CD4-positive, alpha-beta T cell treated with Interleukin-17A for 1 hour (primary cell): ENCODE results near the gene TEX55.
"Not testable (repeated sequence)": the region's sequence is repeated elsewhere in the genome, so short reads cannot be mapped to it uniquely, and the experiment has no call there.

ENCODE experiments used
- DNase-seq: peaks from one replicate; pipeline ENCODE4 v3.0.0-alpha.2; 2020

TEX55 gene

DNA sequence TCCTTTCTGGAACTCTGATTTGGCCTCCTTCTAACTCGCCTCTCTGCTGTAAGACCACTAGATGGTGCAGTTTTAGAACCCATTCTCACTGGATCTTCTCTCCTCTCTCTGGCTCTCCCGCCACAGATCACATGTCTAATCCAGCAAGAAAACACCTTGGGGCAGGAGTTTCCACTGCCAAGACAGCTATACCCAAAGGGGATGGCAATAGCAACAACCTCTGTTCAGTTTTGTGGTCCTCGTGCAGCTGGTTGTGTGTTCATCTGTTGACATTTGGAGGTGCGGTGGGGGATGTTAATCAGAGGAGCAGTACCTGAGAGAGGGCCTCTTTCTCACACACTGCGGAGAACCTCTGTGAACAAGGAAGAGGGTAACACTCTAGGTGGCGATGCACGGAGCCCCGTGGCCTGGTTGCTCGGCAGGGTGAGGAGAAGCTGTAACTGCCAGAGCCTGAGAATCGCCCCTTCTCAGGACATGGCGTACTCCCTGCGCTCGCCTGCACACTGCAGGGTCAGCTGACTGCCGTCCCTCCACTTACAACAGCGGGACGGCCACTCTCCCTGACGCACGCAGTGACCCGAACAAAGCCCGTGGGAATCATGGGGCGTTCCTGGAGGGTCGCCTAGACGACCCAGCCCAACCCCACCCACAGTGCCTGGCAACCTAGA is at the start of gene TEX55:
Gene TEX55, plus strand, starts transcription at position 666 of the 668 bp plus-strand sequence. CDS start 25 bp downstream, outside the sequence.
- DNase-seq = peak; percentile 22

DNA sequence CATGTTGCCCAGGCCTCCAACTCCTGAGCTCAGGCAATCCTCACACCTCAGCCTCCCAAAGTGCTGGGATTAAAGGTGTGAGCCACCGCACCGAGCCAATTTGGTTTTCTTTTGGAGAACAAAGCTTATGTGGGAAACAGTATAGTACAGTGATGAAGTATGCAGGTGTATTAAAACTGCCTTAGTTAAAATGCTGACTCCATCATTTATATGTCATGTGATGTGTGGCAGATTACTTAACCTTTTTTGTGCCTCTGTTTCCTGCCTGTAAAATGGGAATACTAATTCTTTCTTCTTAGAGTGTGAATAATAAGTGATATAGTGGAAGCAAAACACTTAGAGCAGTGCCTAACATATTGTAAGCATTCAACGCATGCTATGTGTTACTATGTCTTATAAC is 48.0 kb upstream of the TEX55 start:
- DNase-seq = no peak

DNA sequence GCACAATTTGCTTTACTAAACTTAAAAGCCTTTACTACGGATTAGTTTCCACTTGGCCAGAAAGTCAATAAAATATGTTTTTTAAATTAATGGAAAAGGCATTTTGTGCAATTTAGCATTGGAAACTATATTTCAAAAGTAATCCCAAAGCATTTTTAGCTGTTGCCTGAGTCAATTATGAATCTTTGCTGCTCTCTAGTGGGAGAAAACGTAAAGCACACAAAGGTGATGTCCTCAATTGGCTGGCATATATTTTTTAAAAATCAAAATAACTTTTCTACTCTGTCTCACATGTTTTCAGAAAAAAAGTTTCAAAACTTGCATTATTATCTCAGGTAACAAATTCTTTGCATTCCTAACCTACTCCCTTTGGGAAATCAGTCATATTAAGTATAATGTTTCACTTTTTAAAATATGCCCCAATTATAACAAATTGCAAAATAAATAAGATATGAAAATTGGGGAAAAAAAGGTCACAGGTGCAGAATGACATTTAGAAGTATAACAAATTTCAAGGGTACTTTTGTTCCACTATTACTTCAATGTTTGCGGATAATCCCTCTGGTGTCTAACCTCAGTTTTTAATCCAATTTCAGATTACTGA is 47.2 kb upstream of the TEX55 start:
- peak; percentile 62 for DNase-seq

DNA sequence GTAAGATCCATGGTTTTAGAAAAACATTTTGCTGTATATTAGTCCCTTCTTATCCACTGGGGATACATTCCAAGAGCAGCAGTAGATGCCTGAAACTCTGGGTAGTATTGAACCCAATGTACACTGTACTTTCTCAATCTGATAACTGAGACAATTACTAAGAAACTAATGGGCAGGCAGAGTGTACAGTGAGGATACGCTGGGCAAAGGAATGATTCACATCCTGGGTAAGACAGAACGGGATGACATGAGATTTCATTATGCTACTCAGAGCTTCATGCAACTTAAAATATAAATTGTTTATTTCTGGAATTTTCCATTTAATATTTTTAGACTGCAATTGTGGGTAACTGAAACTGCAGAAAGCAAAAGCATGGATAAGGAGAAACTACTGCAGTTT is 46.2 kb upstream of the TEX55 start:
- DNase-seq = no peak

DNA sequence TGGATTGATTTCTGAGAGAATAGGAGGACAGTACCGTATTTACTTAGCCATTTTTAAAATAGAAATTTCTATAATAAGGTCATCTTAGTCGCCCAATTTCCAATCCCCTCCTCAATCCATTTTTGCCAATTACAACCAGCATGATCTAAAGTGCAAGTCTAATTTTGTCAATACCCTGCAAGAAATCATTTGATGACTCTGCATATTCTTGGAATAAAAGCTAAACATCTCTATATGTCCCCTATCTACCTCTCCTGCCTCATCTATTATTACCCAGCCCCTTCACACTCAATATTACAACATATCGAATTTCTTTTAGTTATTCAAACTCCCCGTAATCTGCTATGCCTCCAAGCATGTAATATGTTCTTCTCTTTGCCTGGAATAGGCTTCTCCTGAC is 41.9 kb upstream of the TEX55 start:
- no peak for DNase-seq

DNA sequence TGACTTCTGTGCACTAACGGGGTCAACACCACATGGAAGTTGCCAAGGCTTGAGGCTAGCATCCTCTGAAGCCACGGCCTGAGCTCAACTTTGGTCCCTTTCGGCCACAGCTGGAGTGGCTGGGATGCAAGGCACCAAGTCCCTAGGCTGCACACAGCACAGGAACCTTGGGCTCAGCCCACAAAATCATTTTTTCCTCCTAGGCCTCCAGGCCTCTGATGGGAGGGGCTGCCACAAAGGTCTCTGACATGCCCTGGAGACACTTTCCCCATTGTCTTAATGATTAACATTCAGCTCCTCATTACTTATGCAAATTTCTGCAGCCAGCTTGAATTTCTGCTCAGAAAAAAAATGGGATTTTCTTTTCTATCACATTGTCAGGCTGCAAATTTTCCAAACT is 27.6 kb upstream of the TEX55 start:
- DNase-seq = not testable (repeated sequence)

DNA sequence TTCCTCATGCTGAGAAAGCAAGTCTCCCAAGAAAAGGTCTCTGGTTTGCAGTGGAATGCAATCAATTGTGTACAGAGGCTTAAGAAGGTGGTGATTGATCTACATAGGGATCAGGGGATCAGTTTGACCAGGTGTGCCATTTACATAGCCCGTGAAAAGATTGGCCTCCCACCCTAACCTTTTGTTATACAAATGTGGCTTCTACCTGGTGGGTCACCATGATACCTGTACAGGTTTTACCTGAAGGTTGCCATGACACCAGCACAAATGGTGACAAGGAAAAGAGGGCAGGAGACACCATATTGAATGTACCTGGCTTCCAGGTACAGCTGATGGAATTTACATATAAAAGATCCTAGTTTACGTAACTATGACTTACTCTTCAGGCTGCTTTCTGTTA is 25.5 kb upstream of the TEX55 start:
- no peak for DNase-seq

DNA sequence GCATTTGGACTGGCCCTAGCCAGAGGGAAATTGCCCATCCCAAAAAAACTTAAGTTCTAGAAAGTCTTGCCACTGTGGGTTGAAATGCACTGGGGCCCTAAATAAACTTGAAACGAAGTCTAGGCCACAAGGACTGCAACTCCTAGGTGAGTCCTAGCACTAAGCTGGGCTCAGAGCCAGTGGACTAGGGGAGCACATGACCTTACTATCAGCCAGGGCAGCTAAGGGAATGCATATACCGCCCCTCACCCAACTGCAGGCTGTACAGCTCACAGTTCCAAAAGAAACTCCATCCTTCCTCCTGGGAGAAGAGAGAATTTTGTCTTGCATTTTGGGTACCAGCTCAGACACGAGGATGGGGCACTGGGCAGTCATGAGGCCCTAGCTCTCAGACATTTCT is 23.6 kb upstream of the TEX55 start:
- no peak for DNase-seq

DNA sequence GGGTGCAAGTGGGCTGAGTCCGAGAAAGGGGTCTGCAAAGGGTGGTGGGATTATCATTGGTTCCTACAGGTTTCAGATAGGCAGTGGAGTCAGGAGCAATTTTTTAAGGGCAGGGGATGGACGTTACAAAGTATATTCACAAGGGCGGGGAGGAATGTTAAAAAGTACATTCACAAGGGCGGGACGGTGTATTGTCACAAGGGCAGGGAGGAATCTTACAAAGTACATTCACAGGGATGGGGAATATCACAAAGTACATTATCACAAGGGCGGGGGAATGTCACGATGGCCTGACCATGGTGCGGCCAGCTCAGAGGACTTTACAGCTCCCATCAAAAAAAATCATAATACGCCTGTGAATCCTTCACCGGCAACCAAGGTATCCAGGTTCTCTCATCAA is 20.6 kb upstream of the TEX55 start:
- DNase-seq = no peak

DNA sequence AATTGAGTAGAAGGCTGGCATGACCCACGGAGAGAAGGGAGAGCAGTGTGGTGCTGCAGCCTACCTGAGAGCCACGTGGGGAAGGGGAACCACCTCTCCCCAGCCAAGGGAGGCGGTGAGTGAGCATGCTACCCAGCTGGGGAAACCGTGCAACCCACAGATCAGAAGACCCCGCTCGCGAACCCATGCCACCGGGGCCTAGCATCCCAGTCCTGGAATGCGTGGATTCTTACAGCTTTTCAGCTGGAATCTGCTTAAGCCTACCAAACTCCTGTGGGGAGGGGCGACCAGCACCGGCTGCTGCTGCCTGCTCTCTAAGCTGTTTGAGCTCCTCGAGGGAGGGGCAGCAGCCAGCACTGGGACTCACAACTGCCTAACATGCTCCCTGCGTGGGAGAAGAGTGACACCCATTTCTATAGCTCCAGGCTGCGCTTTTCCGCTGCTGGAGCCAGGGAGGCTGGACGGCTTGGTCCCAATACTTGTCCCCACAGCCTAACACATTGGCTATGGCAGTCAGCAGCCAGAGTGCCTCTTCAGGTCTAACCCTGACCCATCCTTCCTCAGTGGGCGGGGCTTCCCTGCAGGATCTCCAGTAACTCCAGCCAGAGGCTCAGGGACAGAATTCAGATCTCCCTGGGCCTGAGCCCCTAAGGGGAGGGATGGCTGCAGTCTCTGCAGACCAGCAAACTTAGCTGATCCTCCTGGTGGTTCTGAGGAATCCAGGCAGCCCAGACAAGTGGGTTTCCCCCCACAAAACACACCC is 20.0 kb upstream of the TEX55 start:
- no peak for DNase-seq

DNA sequence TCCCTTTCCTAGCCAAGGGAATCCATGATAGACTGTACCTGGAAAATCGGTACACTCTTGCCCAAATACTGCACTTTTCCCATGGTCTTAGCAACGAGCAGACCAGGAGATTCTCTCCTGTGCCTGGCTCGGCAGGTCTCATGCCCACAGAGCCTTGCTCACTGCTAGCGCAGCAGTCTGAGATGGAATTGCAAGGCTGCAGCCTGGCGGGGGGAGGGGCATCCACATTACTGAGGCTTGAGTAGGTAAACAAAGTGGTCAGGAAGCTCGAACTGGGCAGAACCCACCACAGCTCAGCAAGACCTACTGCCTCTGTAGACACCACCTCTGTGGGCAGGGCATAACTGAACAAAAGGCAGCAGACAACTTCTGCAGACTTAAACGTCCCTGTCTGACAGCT is 15.7 kb upstream of the TEX55 start:
- not testable (repeated sequence) for DNase-seq

DNA sequence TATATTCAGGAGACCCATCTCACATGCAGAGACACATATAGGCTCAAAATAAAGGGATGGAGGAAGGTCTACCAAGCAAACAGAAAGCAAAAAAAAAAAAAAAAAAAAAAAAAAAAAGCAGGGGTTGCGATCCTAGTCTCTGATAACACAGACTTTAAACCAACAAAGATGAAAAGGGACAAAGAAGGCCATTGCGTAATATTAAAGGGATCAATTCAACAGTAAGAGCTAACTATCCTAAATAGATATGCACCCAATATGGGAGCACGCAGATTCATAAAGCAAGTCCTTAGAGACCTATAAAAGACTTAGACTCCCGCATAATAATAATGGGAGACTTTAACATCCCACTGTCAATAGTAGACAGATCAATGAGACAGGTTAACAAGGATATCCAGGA is 13.7 kb upstream of the TEX55 start:
- DNase-seq = not testable (repeated sequence)

DNA sequence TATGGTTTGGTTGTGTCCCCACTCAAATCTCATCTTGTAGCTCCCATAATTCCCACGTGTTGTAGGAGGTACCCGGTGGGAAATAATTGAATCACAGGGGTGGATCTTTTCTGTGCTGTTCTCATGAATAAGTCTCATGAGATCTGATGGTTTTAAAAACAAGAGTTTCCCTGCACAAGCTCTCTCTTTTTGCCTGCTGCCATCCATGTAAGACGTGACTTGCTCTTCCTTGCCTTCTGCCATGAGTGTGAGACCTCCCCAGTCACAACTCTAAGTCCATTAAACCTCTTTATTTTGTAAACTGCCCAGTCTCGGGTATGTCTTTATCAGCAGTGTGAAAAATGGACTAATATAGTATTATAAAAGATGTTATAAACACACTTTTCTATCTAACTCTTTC is 6.6 kb upstream of the TEX55 start:
- DNase-seq = not testable (repeated sequence)

DNA sequence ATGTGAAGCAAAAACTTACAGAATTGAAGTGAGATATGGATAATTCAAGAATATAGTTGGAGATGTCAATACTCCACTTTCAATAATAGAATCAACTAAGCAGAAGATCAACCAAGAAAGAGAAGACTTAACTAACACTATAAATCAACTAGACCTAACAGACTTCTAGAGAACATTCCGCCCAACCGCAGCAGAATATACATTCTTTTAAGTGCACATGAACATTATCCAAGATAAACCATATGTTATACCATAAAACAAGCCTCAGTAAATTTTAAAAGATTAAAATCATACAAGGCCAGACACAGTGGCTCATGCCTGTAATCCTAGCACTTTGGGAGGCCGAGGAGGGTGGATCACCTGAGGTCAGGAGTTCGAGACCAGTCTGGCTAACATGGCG is 5.5 kb upstream of the TEX55 start:
- DNase-seq = no peak

DNA sequence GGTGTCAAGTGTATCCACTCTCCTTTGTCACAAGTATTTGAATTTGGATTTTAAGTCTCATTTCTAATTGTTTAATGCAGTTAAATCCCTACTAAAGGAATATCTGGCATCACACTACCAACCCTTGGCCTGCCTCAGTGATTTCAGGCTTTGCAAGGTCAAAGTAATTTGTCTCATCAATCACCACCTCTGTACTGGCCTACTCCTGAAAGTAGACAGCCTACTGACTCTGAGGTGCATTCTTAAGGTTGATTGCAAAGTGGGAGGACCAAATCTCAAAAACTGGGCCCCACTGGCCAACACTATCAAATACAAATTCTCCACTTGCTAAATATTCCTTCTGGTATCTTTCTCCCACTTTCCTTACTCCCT is 851 bp upstream of the TEX55 start:
- no peak for DNase-seq

DNA sequence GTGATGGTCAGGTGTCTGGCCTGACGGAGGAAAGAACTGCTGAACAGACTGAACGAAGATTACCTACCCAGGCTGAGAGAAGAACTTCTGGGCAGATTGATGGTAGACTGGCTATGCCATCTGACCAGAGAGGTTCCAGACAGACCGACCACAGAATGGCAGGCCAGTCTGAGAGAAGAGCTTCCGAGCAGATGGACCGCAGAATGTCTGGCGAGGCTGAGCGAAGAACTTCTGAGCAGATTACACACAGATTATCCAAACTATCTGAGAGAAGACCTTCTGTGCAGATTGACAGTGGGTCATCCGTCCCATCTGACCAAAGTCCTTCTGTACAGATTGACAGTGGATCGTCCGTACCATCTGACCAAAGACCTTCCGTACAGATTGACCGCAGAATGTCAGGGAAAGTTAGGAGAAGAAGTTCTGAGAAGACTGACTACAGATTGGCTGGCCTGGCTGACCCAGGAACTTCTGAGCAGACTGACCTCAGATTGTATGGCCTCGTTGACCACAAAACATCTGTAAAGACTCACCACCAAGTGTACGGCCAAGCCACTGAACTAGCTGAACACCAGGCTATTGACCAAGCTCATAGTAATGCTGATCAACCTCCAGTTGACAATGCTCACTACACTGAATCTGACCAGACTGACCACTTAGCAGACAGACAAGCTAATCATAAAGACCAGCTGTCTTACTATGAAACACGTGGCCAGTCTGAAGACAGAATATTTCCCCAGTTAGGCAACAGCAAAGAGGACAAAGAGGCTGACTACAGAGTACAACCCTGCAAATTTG is 812 bp downstream of the TEX55 start:
- no peak for DNase-seq

DNA sequence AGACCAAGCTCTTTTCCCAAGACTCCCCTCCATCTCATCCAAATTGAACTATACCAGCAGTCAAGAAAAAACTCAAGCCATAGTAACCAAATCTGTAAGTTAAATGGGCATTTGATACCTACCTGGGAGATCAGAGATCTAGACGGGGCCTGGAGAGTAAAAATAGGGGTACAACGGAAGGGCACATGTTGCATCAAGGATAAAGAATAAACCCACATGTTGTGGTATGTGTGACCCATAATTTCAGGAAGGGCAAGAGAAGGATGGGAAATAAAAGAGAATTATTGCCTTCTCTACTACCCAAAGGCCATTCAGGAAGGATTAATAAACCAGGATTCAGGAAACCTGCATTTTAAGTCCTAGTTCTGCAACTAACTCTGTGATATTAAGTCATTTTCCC is 1.5 kb downstream of the TEX55 start:
- no peak for DNase-seq

DNA sequence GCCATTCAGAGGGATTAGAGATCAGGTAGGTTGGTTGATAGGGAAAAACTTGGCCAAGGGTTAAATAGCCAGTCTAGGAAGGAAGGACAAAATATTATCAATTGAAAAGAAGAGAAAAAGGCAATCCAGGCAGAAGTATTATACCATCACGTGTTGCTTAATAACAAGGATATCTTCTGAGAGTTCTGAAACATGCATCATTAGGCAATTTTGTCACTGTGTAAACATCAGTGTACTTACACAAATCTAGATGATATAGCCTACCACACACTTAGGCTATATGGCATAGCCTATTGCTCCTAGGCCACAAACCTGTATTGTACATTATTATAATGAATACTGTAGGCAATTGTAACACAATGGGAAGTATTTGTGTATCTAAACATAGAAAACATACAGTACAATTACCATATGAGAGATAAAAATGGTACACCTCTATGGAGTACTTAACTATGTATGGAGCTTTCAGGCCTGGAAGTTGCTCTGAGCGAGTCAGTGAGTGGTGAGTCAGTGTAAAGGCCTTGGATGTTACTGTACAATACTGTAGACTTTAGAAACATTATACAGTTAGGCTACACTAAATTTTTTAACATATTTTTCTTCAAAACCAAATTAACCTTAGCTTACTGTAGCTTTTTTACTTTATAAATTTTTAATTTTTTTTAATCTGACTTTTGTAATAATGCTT is 2.7 kb downstream of the TEX55 start:
- DNase-seq = no peak

DNA sequence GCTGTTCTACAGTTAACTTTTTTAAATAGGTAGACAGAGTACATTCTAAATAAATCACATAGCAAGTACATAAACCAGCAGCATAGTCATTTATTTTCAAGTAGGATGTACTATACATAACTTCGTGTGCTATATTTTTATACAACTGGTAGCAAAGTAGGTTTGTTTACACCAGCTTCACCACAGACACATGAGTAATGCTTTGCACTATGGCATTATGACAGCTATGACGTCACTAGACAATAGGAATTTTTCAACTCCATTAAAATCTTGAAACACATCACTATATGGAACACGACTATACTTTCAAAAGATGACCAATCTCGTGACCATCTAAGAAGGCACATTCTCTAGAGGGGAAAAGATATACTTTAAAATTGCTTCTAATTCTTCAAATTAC is 3.5 kb downstream of the TEX55 start:
- DNase-seq = no peak

DNA sequence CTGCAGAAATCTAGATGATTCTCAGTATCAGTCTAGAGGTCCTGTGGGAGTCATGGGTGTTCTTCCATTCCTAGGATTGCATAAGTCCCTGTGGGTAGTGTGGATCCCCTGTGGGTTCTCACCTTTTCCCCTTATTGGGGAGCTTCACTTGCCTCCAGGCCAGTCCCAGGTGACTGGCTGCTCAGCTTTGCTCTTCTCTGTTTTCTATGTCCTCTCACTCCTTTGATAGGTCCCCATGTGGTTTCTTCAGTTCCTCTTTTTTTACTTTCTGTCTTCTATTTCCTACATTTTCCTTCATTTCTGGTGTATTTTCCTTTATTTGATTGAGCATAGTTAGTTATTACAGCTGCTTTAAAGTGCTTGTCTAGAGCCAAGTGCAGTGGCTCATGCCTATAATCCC is 10.9 kb downstream of the TEX55 start:
- DNase-seq = no peak

DNA sequence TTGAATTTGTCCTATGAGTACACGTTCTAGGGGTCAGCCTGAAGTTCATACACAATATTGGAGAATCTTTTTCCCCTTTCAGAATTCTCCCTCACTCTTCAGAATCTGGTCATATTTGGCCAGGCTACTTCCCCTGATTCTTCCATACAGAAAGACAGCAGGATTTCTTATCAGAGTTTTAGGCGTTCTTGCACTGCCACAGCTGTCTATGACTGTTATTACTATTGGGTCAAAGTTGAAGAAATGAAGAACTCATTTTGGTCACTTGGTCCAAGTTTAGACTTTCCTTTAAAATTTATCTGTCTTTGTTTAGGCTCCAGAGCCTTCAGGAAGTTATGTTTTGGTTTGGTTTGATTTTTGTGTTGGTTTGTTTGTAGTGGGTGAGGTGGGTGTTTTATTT is 12.0 kb downstream of the TEX55 start:
- DNase-seq = no peak

DNA sequence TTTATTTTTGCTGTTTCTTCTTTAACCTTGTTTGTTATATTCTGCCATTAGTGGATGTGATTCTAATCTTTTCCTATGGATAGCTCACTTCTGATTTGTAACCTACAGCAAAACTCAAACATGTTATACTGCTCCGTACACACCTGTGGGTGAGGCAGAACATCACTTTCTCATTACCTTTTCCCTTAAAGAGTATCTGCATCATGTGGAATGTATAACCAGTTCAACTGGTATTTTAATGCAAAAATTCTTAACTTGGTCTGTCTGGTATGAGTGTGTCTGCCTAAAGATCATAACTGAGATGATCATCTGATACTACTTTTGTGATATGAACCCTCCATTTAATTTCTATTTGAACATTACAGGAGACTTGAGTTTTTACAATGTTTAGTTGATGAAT is 14.4 kb downstream of the TEX55 start:
- DNase-seq = no peak

DNA sequence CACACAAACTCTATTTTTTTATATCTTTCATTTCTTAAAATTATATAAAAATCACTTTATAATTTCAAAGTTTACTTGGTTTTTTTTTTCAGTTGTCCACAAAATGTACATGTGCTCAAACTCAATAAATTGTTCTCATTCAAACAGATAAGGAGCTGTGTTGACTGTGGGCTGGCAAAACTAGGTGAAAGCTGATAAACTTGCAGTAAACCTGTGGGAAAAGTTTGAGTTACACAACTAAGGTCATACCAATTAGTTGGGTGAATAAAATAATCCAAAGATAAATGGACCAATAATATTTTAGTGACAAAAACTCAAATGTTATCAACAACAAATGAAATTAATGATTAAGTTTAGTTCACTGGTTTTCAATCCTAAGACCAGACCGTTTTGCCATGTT is 14.8 kb downstream of the TEX55 start:
- DNase-seq = no peak
